T-helper 22 cell (primary cell): ENCODE data around the gene SNPH.
"Not testable (repeated sequence)": the region's sequence is repeated elsewhere in the genome, so short reads cannot be mapped to it uniquely, and the experiment has no call there.

Experiments used
- DNase-seq: peaks from one replicate; pipeline ENCODE4 v3.0.0-alpha.2; 2020; ENCODE audit warnings: low read depth

Gene SNPH

DNA sequence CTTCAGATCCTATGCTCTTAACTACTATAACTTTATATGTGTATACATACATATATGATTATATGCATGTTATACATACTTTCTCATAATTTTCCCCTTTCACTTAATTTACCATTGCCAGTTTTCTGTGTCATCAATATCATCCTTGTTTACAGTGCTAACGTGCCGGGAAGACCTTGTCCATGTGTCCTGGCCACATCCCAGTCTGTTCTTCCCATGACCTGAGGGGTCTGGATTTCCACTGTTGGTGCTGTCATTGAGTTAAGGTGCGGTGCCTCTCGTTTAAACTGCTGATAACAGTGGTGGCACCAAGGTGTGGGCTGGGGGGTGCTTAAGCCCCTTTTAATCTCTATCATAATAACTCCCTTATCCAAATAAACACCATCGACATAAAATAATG is 71.3 kb downstream of the SNPH start:
- DNase-seq = no peak

DNA sequence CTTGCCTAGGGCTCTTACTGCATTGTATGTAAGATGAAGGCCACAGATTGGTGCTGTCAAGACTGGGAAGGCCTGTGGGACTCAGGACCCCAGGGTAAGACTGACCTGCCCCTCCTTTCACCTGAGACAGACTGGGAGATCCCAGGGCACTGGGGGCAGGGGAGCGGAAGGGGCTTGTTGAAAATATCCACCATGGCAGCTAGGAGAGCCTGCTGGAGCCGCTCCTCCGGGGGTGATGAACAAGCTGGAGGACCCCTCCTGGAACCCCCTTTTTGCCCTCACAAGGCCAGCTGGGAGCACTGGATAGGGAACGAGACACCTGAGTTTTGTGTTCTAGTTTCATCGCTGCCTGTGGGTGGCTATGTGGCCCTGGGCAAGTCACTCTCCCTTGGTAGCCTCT is 72.0 kb downstream of the SNPH start:
- no peak for DNase-seq

DNA sequence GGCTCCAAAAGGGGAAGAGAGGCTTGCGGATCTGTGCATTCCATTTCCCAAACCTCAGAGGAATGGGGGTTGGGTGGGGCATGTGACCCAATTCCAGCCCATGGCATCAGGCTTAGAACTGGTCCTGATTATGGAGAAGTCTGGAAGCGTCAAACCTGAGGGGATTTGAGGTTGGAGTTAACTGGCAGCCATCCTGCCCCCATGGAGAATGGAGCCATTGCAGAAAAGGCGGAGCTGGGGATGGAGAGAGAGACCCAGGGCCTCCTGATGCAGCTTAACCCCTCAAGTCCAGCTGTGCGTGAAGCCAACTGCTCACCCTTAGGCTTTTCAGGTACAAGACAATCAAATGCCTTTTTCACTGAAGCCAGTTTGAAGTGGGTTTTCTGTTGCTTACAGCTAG is 72.7 kb downstream of the SNPH start:
- DNase-seq = no peak

DNA sequence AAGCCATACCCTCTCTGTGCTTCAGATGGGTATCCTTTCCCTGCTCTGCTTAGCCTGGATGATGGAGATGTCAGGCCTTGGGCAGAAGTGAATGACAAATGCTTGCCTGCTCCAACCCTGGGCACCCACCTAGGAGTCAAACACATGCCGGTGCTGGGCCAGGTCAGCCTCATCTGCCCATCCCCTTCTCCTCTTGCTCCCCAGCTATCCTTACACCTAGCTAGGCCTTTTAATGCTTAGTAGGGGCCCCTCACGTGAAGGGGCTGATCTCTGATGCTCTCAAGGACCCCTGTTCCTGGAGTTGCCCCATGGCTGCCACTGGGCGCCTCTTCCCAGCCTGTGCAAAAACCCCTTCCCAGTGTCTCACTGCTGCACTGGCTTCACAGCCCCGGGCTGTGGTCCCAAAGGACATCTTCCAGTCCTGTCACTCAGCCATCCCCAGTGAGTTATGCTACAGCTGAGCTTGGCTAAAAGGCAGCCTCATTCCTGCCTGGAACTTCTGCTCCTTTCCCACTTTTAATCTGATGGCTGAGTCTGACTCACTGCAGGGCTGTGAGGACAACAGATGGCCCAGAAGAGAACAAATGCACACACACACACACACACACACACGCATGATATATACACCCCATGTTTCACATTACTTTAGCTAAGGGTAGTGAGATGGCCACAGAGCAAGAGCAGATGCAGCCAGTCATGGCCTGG is 75.6 kb downstream of the SNPH start:
- DNase-seq = no peak

DNA sequence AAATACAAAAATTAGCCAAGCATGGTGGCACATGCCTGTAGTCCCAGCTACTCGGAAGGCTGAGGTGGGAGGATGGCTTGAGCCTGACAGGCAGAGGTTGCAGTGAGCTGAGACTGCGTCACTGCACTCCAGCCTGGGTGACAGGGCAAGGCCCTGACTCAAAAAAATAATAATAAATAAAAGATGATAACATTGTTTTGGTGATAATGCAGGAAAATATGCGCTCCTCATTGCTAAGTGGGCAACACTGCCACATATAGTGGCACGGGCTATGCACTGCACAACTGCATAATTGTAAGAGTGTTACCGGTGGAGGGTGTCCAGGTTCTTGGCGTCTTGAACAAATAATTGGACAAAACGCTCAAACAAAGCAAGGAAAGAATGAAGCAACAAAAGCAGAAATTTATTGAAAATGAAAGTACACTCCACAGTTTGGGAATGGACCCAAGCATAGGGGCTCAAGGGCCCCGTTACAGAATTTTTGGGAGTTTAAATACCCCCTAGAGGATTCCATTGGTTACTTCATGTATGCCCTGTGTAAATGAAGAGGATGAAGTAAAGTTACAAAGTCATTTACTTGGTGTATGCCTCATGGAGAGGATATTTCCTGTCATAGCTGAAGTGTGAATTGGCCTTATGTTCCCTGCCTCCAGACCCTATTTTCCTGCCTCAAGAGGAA is 77.5 kb downstream of the SNPH start:
- not testable (repeated sequence) for DNase-seq

DNA sequence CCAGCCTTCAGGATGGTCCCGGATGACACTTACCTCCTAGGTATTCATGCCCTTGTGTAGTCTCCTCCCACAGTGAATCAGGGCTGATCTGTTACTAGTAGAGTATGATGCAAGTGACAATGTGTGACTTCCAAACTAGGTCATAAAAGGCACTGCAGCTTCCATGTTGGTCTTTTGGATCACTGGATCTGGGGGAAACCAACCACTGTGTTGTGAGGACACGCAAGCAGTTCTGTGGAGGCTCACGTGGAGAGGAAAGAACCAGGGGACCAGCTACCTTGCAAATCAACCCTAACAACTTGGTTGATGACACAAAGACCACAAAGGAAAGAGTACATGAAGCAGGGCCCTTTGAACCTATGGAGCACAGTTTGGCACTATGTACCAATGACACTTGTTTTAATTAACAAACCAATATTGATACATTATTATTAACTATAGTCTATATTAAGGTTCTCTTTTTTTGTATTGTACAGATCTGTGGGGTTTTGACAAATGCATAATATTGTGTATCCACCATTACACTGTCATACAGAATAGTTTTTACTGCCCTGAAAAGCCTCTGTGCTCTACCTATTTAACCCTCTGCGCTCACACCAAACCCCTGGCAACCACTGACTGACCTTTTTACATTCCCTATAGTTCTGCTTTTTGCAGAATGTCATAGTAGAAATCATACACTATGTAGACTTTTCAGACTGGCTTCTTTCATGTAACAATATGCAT is 79.1 kb downstream of the SNPH start:
- DNase-seq = no peak

DNA sequence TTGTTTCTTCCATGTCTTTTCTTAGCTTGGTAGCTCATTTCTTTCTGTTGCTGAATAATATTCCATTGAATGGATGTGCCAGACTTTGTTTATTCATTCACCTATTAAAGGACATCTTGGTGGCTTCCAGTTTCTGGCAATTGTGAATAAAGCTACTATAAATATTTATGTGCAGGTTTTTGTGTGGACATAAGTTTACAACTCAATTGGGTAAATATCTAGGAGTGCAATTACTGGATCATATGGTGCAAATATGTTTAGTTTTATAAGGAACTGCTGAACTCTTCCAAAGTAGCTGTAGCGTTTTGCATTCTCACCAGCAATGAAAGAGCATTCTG is 79.6 kb downstream of the SNPH start:
- DNase-seq = no peak

DNA sequence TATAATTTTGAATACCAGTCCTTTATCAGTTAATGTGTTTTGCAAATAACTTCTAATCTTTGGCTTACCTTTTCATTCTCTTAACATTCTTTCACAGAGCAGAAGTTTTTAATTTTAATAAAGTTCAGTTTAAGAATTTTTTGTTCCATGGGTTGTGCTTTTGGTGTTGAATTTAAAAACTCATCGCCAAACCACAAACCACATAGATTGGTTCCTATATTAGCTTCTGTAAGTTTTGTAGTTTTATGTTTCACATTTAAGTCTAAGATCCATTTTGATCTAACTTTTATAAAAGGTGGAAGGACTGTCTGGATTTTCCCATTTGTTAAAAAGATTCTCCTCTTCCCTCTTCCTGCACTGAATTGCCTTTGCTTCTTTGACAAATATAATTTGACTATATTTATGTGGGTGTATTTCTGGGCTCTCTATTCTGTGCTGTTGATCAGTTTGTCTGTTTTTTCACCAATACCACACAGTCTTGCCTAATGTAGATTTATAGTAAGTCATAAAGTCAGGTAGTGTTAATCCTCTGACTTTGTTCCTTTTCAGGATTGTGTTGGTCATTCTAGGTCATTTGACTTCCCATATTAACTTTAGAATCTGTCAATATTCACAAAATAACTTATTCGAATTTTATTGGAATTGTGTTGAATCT is 80.3 kb downstream of the SNPH start:
- DNase-seq = no peak

DNA sequence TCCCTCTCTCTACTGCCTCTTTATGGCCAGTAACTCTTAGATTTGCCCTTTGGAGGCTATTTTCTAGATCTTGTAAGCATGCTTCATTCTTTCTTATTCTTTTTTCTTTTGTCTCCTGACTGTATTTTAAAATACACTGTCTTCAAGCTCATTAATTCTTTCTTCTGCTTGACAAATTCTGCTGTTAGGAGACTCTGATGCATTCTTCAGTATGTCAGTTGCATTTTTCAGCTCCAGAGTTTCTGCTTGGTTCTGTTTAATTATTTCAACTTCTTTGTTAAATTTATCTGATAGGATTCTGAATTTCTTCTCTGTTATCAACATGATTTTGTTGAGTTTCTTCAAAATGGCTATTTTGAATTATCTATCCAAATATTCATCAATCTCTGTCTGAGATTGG is 87.9 kb downstream of the SNPH start:
- DNase-seq = no peak

DNA sequence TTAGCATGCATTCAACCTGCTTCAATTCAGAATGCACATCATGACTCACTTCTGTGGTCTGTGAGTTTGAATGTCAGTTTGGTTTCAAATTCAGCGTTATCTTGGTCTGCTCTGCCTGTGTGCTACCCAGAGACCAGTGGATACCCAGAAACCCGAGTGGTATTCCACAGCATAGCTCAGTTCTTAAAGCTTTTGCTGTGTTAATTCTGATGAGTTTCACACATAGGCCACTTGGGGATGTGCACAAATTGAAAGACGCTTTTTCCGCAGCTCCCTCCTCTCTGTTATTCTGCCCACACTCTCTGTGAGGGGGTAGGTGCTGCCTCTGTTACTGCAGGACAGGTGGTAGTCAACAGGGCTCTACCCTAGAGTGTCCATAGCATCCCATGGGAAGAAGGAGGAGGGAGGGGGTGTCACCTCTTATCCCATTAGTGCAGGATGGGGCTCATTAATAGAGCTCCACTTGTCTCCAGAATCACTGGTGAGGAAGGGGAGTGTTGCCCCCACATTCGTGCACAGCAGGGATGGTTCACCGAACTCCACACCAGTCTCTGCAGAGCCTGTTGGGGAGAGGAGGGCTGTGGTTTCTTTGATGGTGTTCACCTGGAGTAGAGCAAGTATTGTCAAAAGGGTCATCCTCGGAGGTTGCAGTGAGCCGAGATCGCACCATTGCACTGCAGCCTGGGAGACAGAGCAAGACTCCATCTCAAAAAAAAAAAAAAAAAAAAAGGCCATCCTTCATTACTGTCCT is 92.0 kb downstream of the SNPH start:
- DNase-seq = no peak
